ENCODE results near the gene FPR1. TPM values are rescaled to one million over a fixed set of nuclear protein-coding genes. Genes with fewer than 3 reads are reported as not detected.
"Not testable (repeated sequence)": the region's sequence is repeated elsewhere in the genome, so short reads cannot be mapped to it uniquely, and the experiment has no call there.

FPR1 gene
- total RNA-seq, 2 donors from 2014 or later, result not detected

DNA sequence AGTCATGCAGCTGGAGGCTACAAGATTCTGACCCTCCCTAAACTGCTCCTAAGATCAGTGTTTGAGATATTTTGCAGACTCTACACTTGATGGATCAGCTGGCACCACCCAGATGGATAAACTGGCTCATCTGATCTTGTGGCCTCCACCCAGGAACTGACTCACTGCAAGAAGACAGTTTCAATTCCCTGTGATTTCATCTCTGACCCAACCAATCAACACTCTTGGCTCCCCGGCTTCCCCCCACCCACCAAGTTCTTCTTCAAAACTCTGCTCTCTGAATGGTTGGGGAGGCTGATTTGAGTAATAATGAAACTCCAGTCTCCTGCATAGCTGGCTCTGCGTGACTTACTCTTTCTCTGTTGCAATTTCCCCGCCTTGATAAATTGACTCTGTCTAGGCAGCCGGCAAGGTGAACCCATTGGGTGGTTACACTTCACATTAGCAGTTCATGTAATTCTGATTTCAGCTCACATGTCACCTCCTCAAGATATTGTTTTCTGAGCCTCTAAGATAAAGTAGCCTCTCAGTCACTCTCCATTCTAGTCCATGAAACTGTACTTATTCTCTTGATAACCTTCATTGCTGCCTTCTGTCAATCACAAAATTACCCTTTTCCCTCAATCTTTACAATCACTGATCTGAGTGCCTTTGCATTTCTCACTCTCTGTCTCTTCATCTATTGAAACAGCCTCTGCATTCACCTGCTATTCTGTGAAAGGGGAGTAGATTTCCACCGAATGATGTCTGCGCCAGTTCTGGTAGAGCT lies 33.4 kb upstream of the FPR1 start:
- ATAC-seq (replicated peaks), result peak; percentile 94
- H3K27me3 Mint-ChIP-seq, result peaks cover 16% of the 10 kb centered on the region
- no peak overlapping the region for H3K27ac Mint-ChIP-seq
- H3K36me3 Mint-ChIP-seq (ENCODE audit: low read depth), result no peaks in the 10 kb centered on the region
- no peaks in the 10 kb centered on the region for H3K4me1 Mint-ChIP-seq
- no peaks in the 10 kb centered on the region for H3K9me3 Mint-ChIP-seq
- no peak overlapping the region for H3K4me3 Mint-ChIP-seq

DNA sequence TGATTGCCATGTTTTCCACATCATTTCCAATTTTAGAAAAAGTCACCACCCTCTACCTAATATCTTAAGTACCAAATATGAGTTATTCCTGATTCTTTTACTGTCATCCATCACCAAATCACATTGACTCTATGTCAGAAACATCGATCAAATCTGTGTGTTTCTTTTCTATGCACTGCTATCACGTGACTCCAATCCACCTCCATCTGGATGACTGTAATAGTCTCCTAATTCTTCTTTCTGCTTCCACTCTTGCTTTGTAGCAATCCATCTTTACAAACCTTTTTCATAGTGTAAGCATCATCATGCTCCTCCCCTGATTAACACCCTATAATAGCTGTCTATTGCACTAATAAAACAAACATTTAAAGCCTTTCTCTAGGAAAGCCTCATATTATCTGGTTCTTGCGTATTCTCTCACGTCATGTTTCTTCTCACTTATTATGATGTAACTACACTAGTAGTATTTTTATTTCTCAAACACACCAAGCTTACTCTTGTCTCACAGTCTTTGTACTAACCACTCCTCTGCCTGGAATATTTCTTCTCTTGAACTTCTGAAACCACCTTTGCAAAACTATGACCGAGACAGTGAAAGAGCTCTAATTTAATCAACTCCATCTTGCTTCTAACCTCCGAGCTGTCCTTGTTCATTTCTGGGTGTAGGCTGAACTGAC lies 32.6 kb upstream of the FPR1 start:
- Mint-ChIP-seq H3K9me3 (no peaks in the 10 kb centered on the region), H3K4me1 (no peaks in the 10 kb centered on the region), H3K36me3 (ENCODE audit: low read depth) (no peaks in the 10 kb centered on the region), H3K4me3 (no peak overlapping the region), H3K27me3 (peaks cover 21% of the 10 kb centered on the region), H3K27ac (no peak overlapping the region)
- no peak for ATAC-seq (replicated peaks)

DNA sequence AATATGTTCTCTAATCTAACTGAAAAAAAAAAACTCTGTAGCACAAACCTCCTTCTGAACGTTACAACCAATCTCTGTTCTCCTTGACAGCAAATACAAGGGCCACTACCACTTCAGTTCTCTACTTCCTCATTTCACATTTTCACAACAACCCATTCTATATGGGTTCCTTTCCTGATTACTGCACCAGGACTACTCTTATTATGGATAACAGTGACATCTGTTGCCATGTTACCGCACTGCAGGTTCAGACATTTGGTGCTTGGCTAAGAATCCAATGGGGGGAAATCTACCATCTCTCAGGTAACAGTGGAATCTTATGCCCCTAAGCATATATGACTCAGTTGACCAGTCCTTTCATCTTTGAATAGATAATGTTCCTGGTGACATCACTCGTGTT lies 31.7 kb upstream of the FPR1 start:
- Mint-ChIP-seq H3K27me3 (peaks cover 17% of the 10 kb centered on the region), H3K9me3 (no peaks in the 10 kb centered on the region), H3K4me1 (no peaks in the 10 kb centered on the region), H3K4me3 (no peak overlapping the region), H3K36me3 (ENCODE audit: low read depth) (no peaks in the 10 kb centered on the region), H3K27ac (no peak overlapping the region)
- peak; percentile 12 for ATAC-seq (replicated peaks)

DNA sequence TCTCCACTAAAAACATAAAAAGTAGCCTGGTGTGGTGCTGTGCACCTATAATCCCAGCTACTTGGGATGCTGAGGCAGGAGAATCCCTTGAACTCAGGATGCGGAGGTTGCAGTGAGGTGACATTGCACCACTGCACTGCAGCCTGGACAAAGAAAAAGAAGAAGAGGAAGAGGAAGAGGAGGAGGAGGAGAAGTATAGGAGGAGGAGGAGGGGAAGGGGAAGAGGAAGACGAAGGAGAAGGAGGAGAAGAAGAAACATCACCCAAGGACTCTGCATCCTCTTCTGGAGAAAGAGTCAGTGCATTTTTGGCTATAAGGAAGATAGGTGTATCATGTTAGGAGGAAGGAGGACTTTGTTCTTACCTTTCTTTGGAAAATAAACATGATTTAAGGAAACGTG lies 30.3 kb upstream of the FPR1 start:
- no peaks in the 10 kb centered on the region for H3K4me1 Mint-ChIP-seq
- ATAC-seq (replicated peaks), result no peak
- no peaks in the 10 kb centered on the region for H3K36me3 Mint-ChIP-seq (ENCODE audit: low read depth)
- H3K27ac Mint-ChIP-seq, result no peak overlapping the region
- no peaks in the 10 kb centered on the region for H3K9me3 Mint-ChIP-seq
- no peak overlapping the region for H3K4me3 Mint-ChIP-seq
- H3K27me3 Mint-ChIP-seq, result peaks cover 13% of the 10 kb centered on the region

DNA sequence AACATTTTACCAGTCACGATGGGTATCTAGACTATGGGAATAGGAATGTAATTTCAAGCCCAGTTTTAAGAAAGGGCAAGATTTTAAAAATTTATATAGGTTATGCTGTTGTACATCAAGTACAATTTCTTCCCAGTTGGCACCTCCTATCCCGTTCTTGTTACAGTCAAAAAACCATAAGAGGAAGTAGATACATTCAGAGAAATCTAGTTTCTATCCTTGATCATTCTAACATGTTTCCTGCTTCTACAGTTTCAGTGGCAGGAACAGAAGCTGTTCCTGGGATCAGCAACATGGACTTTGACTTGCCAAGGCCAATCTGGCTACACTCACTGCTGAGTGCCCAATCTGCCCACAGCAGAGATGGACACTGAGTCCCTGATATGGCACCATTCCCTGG lies 28.6 kb upstream of the FPR1 start:
- Mint-ChIP-seq H3K4me1 (no peaks in the 10 kb centered on the region), H3K27ac (no peak overlapping the region), H3K4me3 (no peak overlapping the region), H3K36me3 (ENCODE audit: low read depth) (no peaks in the 10 kb centered on the region), H3K27me3 (peaks cover 25% of the 10 kb centered on the region), H3K9me3 (no peaks in the 10 kb centered on the region)
- no peak for ATAC-seq (replicated peaks)

DNA sequence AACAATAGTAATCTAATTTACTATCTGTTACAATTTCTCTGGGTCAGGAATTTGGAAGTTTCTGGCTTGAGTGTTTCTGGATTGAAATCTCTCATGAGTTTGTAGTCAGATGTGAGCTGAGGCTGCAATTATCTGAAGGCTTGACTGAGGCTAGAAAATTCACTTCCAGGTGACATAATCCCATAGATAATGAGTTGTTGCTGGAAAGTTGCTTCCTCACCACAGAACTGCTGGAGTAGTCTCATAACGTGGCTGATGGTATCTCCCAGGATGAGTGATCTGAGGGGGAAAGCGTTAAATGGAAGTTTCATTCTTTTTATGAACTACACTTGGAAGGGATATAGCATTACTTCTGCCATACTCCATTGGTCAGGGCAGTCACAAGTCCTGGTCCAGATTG lies 28.0 kb upstream of the FPR1 start:
- no peaks in the 10 kb centered on the region for H3K36me3 Mint-ChIP-seq (ENCODE audit: low read depth)
- ATAC-seq (replicated peaks), result no peak
- H3K4me3 Mint-ChIP-seq, result no peak overlapping the region
- no peak overlapping the region for H3K27ac Mint-ChIP-seq
- H3K27me3 Mint-ChIP-seq, result peaks cover 31% of the 10 kb centered on the region
- no peaks in the 10 kb centered on the region for H3K9me3 Mint-ChIP-seq
- no peaks in the 10 kb centered on the region for H3K4me1 Mint-ChIP-seq

DNA sequence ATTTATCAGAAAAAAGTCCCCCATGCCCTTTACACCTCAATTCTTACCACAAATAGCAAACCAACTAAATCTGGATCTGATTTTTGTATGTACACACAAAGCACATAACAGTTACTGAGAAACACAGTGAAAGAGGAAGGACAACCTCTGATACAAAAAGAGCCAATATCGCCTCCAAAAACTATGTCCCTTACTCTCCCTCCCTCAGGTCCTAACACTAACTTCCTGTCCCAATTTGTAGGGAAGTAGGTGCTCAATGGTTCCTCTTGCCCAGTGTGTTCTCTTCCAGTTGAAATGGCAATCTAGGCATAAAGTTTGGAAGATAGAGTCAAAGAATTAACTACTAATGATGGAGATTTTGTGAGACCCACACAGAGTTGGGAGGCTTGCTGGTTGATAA lies 27.5 kb upstream of the FPR1 start:
- H3K27ac Mint-ChIP-seq, result no peak overlapping the region
- H3K27me3 Mint-ChIP-seq, result peaks cover 33% of the 10 kb centered on the region
- no peaks in the 10 kb centered on the region for H3K9me3 Mint-ChIP-seq
- ATAC-seq (replicated peaks), result no peak
- no peak overlapping the region for H3K4me3 Mint-ChIP-seq
- H3K4me1 Mint-ChIP-seq, result no peaks in the 10 kb centered on the region
- H3K36me3 Mint-ChIP-seq (ENCODE audit: low read depth), result no peaks in the 10 kb centered on the region

DNA sequence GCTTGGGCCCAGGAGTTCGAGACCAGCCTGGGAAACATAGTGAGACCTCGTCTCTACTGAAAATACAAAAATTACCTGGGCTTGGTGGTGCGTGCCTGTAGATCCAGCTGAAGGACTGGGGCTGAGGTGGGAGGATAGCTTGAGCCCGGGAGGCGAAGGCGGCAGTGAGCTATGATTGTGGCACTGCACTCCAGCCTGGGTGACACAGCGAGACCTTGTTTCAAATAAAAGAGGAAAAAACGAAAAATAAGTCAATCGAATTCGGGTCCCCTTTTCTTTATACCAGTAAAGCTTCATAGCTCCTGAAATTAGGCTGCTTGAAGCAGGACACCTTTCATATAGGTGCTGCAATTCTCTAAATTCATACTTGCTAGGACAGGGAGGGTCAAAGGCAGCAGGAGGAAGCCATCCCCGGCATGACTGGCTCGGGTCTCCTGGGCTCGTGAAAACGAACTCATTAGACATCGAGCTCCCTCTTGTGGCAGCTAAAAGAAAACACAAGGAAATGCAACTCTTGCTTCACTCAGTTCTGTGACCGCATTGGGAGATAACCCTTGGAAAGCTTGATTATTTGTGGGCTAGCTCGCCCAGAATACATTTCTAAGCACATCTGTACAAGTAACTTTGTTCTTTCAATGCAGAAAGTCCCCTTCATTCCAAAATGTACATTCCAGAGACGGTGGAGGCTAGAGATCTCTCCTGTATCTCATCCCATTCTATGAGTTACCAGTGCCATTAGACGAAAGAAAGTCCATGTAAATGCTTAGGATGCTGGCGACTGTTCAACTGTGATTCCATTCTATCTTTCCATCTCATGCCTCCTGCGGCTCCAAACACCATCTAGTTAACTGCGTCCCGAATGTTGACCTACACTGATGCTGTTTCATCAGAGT lies 26.1 kb upstream of the FPR1 start:
- Mint-ChIP-seq H3K4me1 (no peaks in the 10 kb centered on the region), H3K4me3 (no peak overlapping the region), H3K36me3 (ENCODE audit: low read depth) (no peaks in the 10 kb centered on the region), H3K9me3 (no peaks in the 10 kb centered on the region), H3K27me3 (peaks cover 38% of the 10 kb centered on the region), H3K27ac (no peak overlapping the region)
- ATAC-seq (replicated peaks), result peak; percentile 62

DNA sequence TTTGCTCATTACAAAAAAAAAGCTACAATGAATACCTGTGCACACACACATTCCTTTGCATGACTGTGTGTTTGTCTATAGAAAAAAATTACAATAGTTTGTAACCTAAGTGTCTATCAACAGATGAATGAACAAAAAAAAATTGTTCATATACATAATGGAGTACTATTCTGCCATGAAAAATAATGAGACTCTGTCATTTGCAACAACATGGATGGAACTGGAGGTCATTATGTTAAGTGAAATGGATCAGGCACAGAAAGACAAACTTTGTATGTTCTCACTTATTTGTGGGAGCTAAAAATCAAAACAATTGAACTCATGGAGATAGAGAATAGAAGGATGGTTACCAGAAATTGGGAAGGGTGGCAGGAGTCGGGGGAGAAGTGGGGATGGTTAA lies 24.9 kb upstream of the FPR1 start:
- ATAC-seq (replicated peaks); H3K4me3 Mint-ChIP-seq; H3K27ac Mint-ChIP-seq; H3K9me3 Mint-ChIP-seq; H3K4me1 Mint-ChIP-seq; H3K36me3 Mint-ChIP-seq (ENCODE audit: low read depth): not testable (repeated sequence)
- peaks cover 36% of the 10 kb centered on the region for H3K27me3 Mint-ChIP-seq

DNA sequence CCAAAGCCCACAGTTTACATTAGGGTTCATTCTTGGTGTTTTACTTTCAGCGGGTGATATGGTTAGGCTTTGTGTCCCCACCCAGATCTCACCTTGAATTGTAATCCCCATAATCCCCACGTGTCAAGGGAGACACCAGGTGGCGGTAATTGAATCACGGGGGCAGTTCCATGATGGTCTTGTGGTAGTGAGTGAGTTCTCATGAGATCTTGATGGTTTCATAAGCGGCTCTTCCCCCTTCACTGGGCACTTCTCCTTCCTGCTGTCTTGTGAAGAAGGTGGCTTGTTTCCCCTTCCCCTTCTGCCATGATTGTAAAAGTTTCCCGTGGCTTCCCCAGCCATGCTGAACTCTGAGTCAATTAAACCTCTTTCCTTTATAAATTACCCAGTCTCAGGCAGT lies 21.3 kb upstream of the FPR1 start:
- Mint-ChIP-seq H3K27me3 (peaks cover 33% of the 10 kb centered on the region), H3K4me1 (no peaks in the 10 kb centered on the region), H3K36me3 (ENCODE audit: low read depth) (no peaks in the 10 kb centered on the region), H3K9me3 (no peaks in the 10 kb centered on the region), H3K27ac (no peak overlapping the region), H3K4me3 (no peak overlapping the region)
- no peak for ATAC-seq (replicated peaks)

DNA sequence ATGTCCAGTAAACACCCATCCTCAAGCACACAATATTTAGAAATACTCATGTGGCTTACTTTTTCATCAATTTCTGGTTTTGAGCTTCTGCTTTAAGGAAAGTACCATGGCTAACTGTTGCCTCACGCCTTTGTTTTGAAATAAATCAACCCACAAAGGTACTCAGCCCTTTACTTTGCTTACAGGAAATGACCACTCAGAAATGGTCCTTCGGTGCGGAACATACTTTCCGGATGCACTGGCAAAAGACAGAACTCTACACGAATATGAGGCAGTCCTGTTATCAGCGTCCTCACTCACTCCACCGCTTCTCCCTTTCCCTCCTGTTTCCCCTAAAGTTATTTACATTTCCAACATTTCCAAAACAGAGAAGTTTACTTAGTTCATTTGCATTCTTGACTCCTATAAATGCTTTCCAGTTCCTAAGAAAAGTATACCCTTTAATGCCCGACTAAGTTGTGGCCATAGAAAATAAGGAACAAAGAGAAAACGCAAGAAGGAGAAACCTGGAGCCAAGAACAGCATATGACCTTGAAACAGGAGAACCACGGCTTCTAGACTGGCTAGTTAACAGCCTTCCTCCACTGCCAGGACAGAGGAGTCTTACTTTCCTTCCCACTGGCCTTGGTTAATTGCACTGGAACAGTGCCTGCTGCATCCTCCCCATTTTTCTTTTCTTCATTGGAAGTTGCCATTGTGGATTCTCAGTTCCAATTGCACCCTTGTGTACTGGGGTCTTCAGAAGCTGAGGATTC lies 19.9 kb upstream of the FPR1 start:
- H3K27me3 Mint-ChIP-seq, result peaks cover 30% of the 10 kb centered on the region
- H3K36me3 Mint-ChIP-seq (ENCODE audit: low read depth), result no peaks in the 10 kb centered on the region
- H3K27ac Mint-ChIP-seq, result no peak overlapping the region
- no peak overlapping the region for H3K4me3 Mint-ChIP-seq
- H3K4me1 Mint-ChIP-seq, result no peaks in the 10 kb centered on the region
- no peaks in the 10 kb centered on the region for H3K9me3 Mint-ChIP-seq
- ATAC-seq (replicated peaks), result no peak

DNA sequence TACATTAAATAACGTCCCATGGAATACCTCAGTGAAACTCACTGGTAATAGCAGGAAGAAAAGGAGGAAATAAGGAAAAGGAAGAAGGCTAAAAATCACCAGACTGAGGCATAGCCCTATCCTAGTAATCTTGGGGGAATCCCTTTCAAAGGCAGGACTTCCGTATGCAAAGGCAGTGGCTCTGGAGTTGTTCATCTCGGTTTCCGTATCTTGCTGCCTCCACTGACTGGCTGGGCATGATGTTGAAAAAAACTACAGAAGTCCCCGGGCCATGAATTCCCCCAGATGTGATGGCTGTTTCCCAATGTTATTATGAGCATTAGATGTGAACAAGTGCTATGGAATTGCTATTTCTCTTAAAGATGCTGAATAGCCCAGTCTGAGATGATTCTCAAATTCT lies 14.8 kb upstream of the FPR1 start:
- Mint-ChIP-seq H3K27me3 (peaks cover 25% of the 10 kb centered on the region), H3K4me3 (no peak overlapping the region), H3K36me3 (ENCODE audit: low read depth) (no peaks in the 10 kb centered on the region), H3K9me3 (no peaks in the 10 kb centered on the region), H3K27ac (no peak overlapping the region), H3K4me1 (no peaks in the 10 kb centered on the region)
- ATAC-seq (replicated peaks), result no peak

DNA sequence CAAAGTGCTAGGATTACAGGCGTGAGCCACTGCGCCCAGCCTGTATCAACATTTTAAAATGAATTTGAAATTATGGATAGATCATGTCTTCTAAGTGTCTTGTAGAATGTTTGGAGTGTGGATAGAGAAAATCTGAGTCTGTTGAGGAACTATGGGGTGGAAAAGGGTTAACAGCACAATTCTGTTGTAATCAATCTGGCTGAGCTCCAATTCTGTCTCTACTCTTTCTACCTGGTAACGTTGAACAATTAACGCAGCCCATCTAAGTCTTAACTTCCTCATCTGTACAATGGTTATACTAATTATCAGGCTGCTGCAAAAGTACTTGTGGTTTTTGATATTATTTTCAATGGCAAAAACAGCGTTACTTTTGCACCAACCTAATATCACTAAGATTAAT lies 13.4 kb upstream of the FPR1 start:
- Mint-ChIP-seq H3K4me3 (no peak overlapping the region), H3K4me1 (no peaks in the 10 kb centered on the region), H3K9me3 (no peaks in the 10 kb centered on the region), H3K27ac (no peak overlapping the region), H3K27me3 (peaks cover 24% of the 10 kb centered on the region), H3K36me3 (ENCODE audit: low read depth) (no peaks in the 10 kb centered on the region)
- no peak for ATAC-seq (replicated peaks)

DNA sequence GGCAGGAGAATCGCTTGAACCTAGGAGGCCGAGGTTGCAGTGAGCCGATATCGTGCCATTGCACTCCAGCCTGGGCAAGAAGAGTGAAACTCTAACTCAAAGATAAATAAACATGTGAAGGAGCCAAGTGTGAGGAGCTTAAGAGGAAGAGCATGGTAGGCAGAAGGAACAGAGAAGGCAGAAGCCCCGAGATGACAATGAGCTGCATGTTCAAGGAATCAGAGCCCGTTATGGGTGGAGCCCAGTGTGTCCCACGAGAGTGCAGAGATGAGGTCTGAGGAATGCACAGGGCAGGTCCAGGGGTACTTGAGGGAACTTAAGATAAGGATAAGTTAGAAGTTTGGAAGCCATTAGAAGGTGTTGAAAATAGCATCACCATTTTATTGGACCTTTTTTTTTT lies 10.0 kb upstream of the FPR1 start:
- peaks cover 21% of the 10 kb centered on the region for H3K27me3 Mint-ChIP-seq
- H3K4me1 Mint-ChIP-seq, result no peaks in the 10 kb centered on the region
- H3K9me3 Mint-ChIP-seq, result no peaks in the 10 kb centered on the region
- no peak overlapping the region for H3K27ac Mint-ChIP-seq
- ATAC-seq (replicated peaks), result no peak
- no peaks in the 10 kb centered on the region for H3K36me3 Mint-ChIP-seq (ENCODE audit: low read depth)
- no peak overlapping the region for H3K4me3 Mint-ChIP-seq
